GM21447 (cell line): ENCODE results near the gene TFAM.

Experiments
- ATAC-seq: cut with Tn5 transposase; IDR thresholded peaks from one replicate; pipeline ENCODE4 v1.9.1; 2021; ENCODE audit not compliant: unreplicated experiment

The TFAM gene

DNA sequence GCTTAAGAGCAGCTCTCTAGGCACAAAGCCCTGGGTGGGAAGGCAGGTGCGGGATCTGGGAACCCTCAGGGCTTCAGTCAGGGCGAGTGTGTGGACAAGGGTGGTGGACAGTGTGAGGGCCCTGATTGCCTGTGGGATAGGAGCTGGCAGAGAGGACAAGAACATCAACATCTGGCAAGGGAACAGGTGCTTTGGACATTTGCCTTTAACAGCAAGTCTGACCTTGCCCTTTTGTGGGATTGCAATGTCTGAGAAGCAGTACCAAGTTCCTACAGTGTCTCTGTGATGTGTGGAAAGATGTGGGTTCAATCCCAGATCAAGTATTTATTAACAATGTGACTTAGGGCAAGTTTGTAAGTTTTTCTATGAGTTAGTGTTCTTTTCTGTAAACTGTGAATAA lies 46.7 kb downstream of the TFAM start:
- ATAC-seq: no peak

DNA sequence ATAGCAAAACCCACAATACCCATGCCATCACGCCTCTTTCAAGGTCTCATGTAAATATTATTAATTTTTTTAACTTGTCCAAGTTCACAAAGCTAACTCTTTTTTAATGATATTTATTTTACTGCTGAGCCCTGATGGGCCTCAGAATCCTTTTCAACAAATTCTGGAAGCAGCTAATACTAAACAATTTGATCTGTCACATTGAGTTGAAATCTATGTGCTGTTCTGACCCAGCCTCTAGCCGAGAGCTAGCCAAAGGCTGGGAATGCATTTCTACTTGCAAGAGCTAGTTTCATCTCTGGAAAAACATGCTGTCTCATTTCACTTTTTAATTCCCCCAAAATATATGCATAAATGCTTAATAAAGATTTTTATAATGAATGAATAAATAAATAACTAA lies 47.9 kb downstream of the TFAM start:
- no peak for ATAC-seq

DNA sequence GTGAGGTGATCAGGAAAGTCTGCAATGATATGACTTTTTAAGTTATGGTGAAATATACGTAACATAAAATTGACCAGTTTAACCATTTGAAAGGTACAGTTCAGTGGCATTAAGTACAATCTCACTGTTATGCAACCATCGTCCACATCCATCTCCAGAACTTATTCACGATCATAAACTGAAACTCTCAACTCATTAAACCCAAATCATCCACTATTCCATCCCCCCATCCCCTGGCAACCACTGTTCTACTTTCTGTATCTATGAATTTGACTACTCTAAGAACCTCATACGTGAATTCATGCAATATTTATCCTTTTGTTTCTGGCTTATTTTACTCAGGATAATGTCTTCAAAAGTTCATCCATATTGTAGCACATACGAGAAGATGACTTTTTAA lies 48.4 kb downstream of the TFAM start:
- ATAC-seq: no peak

DNA sequence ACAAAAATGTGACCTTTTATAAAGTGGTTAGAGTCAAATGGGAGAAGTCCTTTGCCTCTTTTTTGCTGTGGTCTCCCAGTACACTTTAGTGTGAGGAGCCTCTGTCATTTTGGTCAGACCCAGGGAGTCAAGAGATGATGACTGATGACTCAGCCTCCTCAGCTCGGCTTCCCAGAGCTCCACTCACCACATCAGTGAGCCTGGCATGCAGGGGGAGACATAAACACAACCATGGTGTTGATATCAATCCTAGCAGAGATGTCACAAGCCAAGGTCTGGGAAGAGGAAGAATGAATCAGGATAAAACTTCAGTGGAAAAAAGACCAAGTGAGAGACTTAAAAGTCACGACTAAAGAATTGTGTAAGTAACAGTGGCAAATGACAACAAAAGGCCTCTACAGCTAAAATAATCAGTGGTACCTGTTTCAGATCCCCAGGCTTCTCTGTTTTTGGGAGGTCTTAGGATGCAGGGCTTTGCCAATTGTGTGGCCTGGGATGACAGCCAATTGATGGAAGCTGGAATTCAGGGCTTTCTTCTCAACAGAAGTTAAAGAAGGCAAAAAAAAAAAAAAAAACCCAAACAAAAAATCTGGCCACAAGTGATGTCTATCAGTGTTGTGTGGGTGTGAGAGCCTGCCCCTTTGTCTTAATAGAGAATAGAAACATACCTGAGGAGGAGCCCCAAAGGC lies 50.2 kb downstream of the TFAM start:
- no peak for ATAC-seq

DNA sequence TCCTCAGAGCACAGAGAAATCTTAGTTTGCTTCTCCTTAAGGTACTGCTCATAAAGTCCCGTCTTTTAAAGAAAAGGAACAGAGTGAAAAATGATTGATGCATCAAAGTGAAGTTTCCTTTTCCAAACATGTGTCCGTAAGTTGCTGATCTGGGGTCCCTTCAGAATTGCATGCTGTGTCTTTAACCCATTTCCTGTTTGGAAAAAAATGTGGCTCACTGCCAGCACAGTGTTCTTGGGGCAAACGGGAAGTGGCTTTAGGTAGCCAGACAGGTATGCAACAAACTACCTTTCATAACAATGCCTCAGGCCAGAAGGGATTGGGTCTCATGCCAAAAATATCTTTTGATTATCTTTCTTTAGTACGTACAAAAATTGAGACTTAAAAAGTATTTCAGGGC lies 50.9 kb downstream of the TFAM start:
- no peak for ATAC-seq

DNA sequence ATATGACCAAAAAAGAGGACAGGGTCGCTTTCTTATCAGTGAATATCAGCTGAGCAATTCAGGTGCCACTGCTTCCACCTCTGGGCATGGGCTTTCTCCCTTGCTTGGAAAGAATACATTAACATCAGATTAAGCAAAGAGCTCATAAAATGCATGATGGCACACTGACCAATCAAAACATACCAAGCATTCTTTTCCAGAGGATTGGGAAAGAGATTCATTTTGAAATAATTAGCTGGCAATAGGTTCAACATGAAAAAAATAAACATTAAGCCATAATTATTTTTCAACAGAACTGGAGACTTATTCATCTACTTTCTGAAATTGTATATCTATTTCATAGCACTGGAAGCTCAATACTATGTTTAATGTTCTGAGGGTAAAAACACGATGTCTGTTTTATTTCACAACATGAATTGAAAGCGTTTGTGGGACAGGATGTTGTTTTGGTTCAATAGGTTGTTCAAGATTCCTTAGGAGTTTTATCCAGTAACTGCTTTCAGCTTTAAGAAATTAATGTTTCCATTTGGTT lies 53.2 kb downstream of the TFAM start:
- ATAC-seq: no peak

DNA sequence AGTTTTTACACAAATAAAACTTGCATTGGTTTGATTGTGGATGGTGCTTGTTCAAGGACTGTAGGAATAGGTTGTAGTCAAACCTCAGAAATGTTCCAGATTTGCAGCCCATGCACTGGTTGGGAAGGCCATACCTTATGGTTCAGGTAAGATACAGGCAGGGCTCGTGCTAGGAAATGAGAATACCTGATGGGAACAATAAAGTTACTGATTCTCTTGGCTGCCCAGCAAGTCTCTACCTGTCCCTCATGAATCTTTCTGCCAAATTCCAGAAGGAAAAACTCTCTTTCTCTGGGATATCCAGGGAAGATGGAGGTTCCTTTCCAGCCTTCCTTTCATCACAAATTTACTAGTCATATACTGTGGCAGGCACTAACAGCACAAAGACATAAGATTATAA lies 53.8 kb downstream of the TFAM start:
- no peak for ATAC-seq

DNA sequence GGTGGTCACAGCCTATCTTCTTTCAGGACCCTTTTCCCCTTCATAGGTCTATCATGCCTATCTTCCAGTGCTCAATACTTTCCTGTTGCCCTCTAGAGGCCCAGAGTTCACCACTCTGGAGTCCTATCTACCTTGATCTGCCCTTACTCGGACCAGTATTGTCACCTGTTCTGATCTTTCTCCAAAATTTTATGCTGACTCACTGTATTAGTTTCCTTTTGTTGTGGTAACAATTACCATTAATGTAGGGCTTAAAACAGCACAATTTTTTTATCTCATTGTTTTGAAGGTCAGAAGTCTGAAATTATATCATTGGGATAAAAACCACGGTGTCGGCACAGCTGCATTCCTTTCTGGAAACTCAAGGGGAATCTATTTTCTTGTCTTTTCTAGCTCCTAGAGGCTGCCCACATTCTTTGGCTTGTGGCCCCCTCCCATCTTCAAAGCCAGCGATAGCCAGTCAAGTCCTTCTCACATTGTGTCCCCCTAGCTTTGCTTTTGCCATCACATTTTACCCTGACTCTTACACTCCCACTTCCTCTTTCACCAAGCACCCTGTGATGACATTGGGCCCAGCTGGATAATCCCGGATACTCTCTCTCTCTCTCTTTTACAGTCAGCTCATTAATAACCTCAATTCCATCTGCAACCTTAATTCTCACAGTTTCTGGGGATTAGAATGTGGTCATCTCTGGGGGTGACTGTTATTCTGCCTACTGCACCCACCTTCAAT lies 54.6 kb downstream of the TFAM start:
- ATAC-seq: no peak

DNA sequence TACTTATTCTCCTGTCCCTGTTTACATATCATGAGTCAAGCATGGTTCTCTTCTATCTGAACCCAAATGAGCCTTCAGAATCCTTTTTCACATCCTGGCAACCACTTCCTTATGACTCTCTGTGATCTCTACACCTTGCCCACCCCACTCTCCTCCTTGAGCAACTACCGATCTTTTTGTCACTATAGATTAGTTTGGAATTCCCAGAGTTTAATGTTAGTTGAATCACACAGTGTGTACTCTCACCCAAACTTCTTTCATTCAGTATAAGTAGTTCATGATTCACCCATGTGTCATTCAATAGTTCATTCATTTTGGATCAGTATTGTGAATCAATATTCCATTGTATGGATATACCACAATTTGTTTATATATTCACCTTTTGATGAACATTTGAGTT lies 55.3 kb downstream of the TFAM start:
- ATAC-seq: no peak

DNA sequence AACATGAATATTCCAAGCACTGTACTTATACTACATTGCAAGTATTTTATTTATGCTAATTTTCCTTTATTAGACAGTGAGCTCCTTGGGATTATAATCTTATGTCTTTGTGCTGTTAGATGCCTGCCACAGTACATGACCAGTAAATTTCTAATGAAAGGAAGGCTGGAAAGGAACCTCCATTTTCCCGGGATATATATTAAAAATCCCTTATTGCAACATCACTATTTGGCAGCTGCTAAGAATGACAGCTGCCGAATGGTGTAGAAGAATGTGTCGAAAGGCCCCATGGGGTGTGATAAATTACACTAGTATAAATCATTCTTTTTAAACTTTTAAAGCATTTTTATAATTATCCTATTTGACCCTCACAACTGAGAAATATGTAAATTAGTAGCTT lies 59.1 kb downstream of the TFAM start:
- no peak for ATAC-seq

DNA sequence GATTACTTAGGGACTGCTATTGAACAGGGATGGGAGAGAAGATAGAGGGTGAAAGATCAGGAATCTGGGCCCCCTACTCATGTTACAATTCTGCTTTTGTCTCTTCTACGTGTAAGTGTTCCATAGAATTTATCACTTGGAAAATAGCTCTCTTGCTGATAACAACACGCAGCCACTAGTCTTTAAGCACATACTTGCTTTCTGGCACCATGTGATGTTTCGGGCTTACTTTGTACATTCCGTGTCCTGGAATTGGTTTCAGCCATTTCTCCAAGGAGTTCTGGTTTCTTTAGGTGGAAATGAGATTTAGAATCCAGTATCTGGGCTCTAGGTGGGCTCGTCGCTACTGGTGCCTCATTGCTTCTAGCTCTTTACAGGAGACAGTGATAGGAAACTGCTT lies 59.7 kb downstream of the TFAM start:
- ATAC-seq: no peak

DNA sequence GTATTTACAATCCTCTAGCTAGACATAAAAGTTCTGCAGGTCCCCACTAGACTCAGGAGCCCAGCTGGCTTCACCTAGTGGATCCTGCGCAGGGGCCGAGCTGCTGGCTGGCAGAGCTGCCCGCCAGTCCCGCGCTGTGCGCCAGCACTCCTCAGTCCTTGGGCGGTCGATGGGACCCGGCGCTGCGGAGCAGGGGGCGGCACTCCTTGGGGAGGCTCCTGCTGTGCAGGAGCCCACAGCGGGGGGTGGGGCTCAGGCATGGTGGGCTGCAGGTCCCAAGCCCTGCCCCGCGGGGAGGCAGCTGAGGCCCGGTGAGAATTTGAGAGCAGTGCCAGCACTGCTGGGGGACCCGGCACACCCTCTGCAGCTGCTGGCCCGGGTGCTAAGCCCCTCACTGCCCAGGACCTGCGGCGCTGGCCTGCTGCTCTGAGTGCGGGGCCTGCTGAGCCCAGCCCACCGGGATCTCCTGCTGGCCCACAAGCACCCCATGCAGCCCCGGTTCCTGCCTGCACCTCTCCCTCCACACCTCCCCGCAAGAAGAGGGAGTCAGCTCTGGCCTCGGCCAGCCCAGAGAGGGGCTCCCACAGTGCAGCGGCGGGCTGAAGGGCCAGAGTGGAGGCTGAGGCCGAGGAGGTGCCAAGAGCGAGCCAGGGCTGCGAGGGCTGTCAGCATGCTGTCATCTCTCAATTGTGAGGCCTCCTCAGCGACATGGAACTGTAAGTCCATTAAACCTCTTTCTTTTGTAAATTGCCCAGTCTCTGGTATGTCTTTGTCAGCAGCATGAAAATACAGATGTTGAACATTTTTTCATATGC lies 63.1 kb downstream of the TFAM start:
- no peak for ATAC-seq
